Right atrium auricular region (tissue), 2 donors: Measurements from ENCODE around the gene MIOX. TPM values are rescaled to one million over a fixed set of nuclear protein-coding genes. Genes with fewer than 3 reads are reported as not detected.

Experiments used
- DNase-seq: peaks from one replicate; pipeline ENCODE4 v3.0.0-alpha.2; 2019; ENCODE audit warnings: low spot score
- H3K27ac ChIP-seq, 2 donors: fragments of 200-600 bp; sonication (generic); 1 replicate in 1 of 2; 2 replicates in 1 of 2; pipeline ENCODE4 v1.5.1; 2016 to 2019
- H3K27me3 ChIP-seq, 2 donors: fragments of 200-600 bp; sonication (generic); one replicate each; pipeline versions ENCODE4 v1.5.1 to v1.6.0; 2017 to 2019
- H3K36me3 ChIP-seq: fragments of 200-600 bp; sonication (generic); one replicate; pipeline ENCODE4 v1.5.1; 2016
- H3K4me1 ChIP-seq, 2 donors: fragments of 200-600 bp; sonication (generic); one replicate each; pipeline versions ENCODE4 v1.5.1 to v1.6.0; 2017 to 2019
- H3K4me3 ChIP-seq, 2 donors: fragments of 200-600 bp; sonication (generic); 1 replicate in 1 of 2; 2 replicates in 1 of 2; pipeline ENCODE4 v1.5.1; 2017 to 2019; ENCODE audit warnings: mild to moderate bottlenecking in 1 of 2, moderate library complexity in 1 of 2
- H3K9me3 ChIP-seq, 2 donors: fragments of 200-600 bp; sonication (generic); one replicate each; pipeline ENCODE4 v1.5.1; 2019
- CTCF ChIP-seq, 2 donors: fragments of 200-600 bp; sonication (generic); IDR thresholded peaks; one replicate each; pipeline ENCODE4 v1.5.1; 2019; ENCODE audit warnings: antibody characterized with exemption in 2 of 2
- total RNA-seq, 2 donors: library from RNA; depleted of rRNA; stranded (reverse); fragments of >200 nt; gene quantifications; one replicate each; pipeline ENCODE4 v1.1.0, GENCODE V29; 2016

Gene MIOX
- total RNA-seq, 2 donors from 2014 or later: not detected

GRCh38 chr22:50483106-50483505 lies 3.6 kb upstream of the MIOX start:
- Histone ChIP-seq H3K4me1 (peaks cover 0 to 14% of the 10 kb centered on the region in 2 donors), H3K4me3 (no peak overlapping the region), H3K9me3 (no peaks in the 10 kb centered on the region), H3K27ac (no peak overlapping the region), H3K27me3 (peaks cover 12 to 23% of the 10 kb centered on the region in 2 donors), H3K36me3 (no peaks in the 10 kb centered on the region)
- TF ChIP-seq CTCF (IDR thresholded peaks at IDR 0.05): no peak
- DNase-seq: no peak

- Histone ChIP-seq H3K4me3 (no peak overlapping the region), H3K9me3 (no peaks in the 10 kb centered on the region), H3K4me1 (peaks cover 0 to 14% of the 10 kb centered on the region in 2 donors), H3K27me3 (peaks cover 12 to 23% of the 10 kb centered on the region in 2 donors), H3K27ac (no peak overlapping the region), H3K36me3 (no peaks in the 10 kb centered on the region)
- DNase-seq: no peak
- TF ChIP-seq CTCF (IDR thresholded peaks at IDR 0.05): no peak
Observed at GRCh38 chr22:50483556-50483955, 3.1 kb upstream of the MIOX start.

- Histone ChIP-seq H3K4me3 (no peak overlapping the region), H3K27me3 (peaks cover 12 to 23% of the 10 kb centered on the region in 2 donors), H3K9me3 (no peaks in the 10 kb centered on the region), H3K36me3 (no peaks in the 10 kb centered on the region), H3K27ac (no peak overlapping the region), H3K4me1 (peaks cover 0 to 14% of the 10 kb centered on the region in 2 donors)
- DNase-seq: no peak
- TF ChIP-seq CTCF (IDR thresholded peaks at IDR 0.05): no peak
Observed at GRCh38 chr22:50483977-50484853, 2.4 kb upstream of the MIOX start.

GRCh38 chr22:50485221-50486131 lies 1.2 kb upstream of the MIOX start:
- peaks cover 12 to 23% of the 10 kb centered on the region in 2 donors for H3K27me3 ChIP-seq
- DNase-seq: no peak
- TF ChIP-seq CTCF (IDR thresholded peaks at IDR 0.05): no peak

GRCh38 chr22:50487290-50488005 lies 789 bp downstream of the MIOX start:
- Histone ChIP-seq H3K4me3 (no peak overlapping the region), H3K36me3 (no peaks in the 10 kb centered on the region), H3K27me3 (peaks cover 0 to 6% of the 10 kb centered on the region in 2 donors), H3K27ac (no peak overlapping the region), H3K4me1 (no peaks in the 10 kb centered on the region), H3K9me3 (no peaks in the 10 kb centered on the region)
- no peak for DNase-seq
- TF ChIP-seq CTCF (IDR thresholded peaks at IDR 0.05): no peak

More at GRCh38 chr22:50485221-50486131, 1.2 kb upstream of the MIOX start:
- Histone ChIP-seq H3K4me3 (no peak overlapping the region), H3K27ac (no peak overlapping the region), H3K36me3 (no peaks in the 10 kb centered on the region), H3K9me3 (no peaks in the 10 kb centered on the region), H3K4me1 (peaks cover 0 to 14% of the 10 kb centered on the region in 2 donors)
